ENCODE results near the gene ZNF524. TPM values are rescaled to one million over a fixed set of nuclear protein-coding genes. Genes with fewer than 3 reads are reported as not detected.

The ZNF524 gene, protein sequence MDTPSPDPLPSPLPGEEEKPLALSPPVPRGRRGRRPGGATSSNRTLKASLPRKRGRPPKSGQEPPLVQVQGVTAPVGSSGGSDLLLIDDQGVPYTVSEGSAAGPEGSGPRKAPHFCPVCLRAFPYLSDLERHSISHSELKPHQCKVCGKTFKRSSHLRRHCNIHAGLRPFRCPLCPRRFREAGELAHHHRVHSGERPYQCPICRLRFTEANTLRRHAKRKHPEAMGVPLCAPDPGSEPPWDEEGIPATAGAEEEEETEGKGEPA
- 18.9 TPM for polyA plus RNA-seq
- long read RNA-seq, donor 1, transcript ZNF524-201 (2 exons, 1,102 nt) = major isoform, 12 of 16 reads
- long read RNA-seq, donor 1, partial matches to known transcripts = 0 of 16 reads
- long read RNA-seq, donor 1, other reads (novel, unspliced or antisense) = 0 of 16 reads
- long read RNA-seq, donor 2, transcript ZNF524-201 (2 exons, 1,102 nt) = major isoform, 17 of 27 reads
- long read RNA-seq, donor 2, transcript ZNF524-203 (1 exons, 1,260 nt) = minor isoform, 10 of 27 reads
- long read RNA-seq, donor 2, partial matches to known transcripts = 0 of 27 reads
- long read RNA-seq, donor 2, other reads (novel, unspliced or antisense) = 0 of 27 reads
- long read RNA-seq, donor 3, transcript ZNF524-201 (2 exons, 1,102 nt) = major isoform, 24 of 32 reads
- long read RNA-seq, donor 3, transcript ZNF524-203 (1 exons, 1,260 nt) = minor isoform, 8 of 32 reads
- long read RNA-seq, donor 3, partial matches to known transcripts = 0 of 32 reads
- long read RNA-seq, donor 3, other reads (novel, unspliced or antisense) = 0 of 32 reads
- long read RNA-seq, donor 4, partial matches to known transcripts = 0 of 3 reads
- long read RNA-seq, donor 4, other reads (novel, unspliced or antisense) = 0 of 3 reads
- long read RNA-seq, donor 5, transcript ZNF524-201 (2 exons, 1,102 nt) = major isoform, 6 of 12 reads
- long read RNA-seq, donor 5, transcript ZNF524-203 (1 exons, 1,260 nt) = major isoform, 6 of 12 reads
- long read RNA-seq, donor 5, partial matches to known transcripts = 0 of 12 reads
- long read RNA-seq, donor 5, other reads (novel, unspliced or antisense) = 0 of 12 reads
- long read RNA-seq, donor 6, transcript ZNF524-203 (1 exons, 1,260 nt) = minor isoform, 9 of 23 reads
- long read RNA-seq, donor 6, transcript ZNF524-201 (2 exons, 1,102 nt) = major isoform, 14 of 23 reads
- long read RNA-seq, donor 6, partial matches to known transcripts = 0 of 23 reads
- long read RNA-seq, donor 6, other reads (novel, unspliced or antisense) = 0 of 23 reads
- long read RNA-seq, donor 7, transcript ZNF524-201 (2 exons, 1,102 nt) = major isoform, 7 of 11 reads
- long read RNA-seq, donor 7, partial matches to known transcripts = 0 of 11 reads
- long read RNA-seq, donor 7, other reads (novel, unspliced or antisense) = 0 of 11 reads
- long read RNA-seq, donor 8, transcript ZNF524-201 (2 exons, 1,102 nt) = major isoform, 25 of 35 reads
- long read RNA-seq, donor 8, transcript ZNF524-203 (1 exons, 1,260 nt) = minor isoform, 10 of 35 reads
- long read RNA-seq, donor 8, partial matches to known transcripts = 0 of 35 reads
- long read RNA-seq, donor 8, other reads (novel, unspliced or antisense) = 0 of 35 reads
- long read RNA-seq, donor 9, transcript ZNF524-201 (2 exons, 1,102 nt) = major isoform, 16 of 26 reads
- long read RNA-seq, donor 9, transcript ZNF524-203 (1 exons, 1,260 nt) = minor isoform, 10 of 26 reads
- long read RNA-seq, donor 9, partial matches to known transcripts = 0 of 26 reads
- long read RNA-seq, donor 9, other reads (novel, unspliced or antisense) = 0 of 26 reads
- long read RNA-seq, donor 10, transcript ZNF524-201 (2 exons, 1,102 nt) = major isoform, 32 of 38 reads
- long read RNA-seq, donor 10, transcript ZNF524-203 (1 exons, 1,260 nt) = minor isoform, 6 of 38 reads
- long read RNA-seq, donor 10, partial matches to known transcripts = 0 of 38 reads
- long read RNA-seq, donor 10, other reads (novel, unspliced or antisense) = 0 of 38 reads
- long read RNA-seq, donor 11, transcript ZNF524-201 (2 exons, 1,102 nt) = major isoform, 16 of 25 reads
- long read RNA-seq, donor 11, transcript ZNF524-203 (1 exons, 1,260 nt) = minor isoform, 9 of 25 reads
- long read RNA-seq, donor 11, partial matches to known transcripts = 0 of 25 reads
- long read RNA-seq, donor 11, other reads (novel, unspliced or antisense) = 0 of 25 reads

DNA sequence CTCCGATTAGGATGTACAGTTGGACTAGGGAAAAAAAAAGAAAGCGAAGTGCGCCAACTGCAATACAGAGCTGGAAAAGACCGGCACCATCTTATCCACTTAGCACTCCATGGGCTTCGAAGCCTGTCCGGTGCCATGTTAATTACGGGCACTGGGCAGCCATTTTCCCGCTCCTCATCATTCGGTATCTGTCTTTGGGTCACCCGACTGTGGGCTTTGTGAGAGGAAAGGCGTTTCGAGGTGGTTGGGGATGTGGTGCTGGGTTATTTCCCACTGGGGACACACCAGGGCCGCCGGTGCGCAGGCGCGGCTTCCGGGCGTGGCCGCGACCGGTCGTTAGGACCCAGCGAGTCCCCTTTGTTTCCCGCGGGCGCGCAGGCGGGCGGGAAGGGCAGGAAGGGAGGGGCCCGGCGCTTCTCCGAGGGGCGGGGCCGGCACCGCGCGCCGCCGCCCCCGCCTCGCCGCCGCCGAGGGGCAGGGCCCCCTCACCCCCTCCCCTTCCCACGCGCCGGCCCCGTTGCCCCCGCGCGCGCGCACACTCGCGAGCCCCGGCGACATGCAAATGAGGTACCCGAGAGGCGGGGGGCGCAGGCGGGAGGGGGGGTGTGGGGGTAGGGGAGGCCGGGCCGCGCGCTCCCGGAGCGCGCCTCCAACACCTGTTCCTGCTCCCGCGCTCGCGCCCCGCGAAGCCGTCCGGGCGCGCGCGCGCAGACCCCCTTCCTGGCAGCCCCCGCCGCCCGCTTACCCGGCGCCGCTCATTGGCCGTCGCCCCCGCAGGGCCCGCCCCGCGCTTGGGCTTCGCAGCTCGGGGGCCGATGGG lies at the start of gene ZNF524:
TSS of gene ZNF524 (plus strand) at position 447 of the 820 bp plus-strand sequence. CDS start 1,825 bp downstream, outside the sequence.
- H3K27ac ChIP-seq (ENCODE audit: low read length) = peak within 1 kb of the TSS; percentile 91
- no peaks in the 10 kb centered on the region for H3K27me3 ChIP-seq (ENCODE audit: control insufficient read depth, insufficient read depth, low read length)
- WGBS (ENCODE audit: insufficient coverage, low lambda C conversion rate) = no CpG with 5 or more reads among the region's 97 CpGs
- peaks cover 9% of the 10 kb centered on the region for H3K4me1 ChIP-seq (ENCODE audit: control insufficient read depth, insufficient read depth, low read length)
- peak; percentile 78 to 99 for DNase-seq
- H3K9me3 ChIP-seq (ENCODE audit: control insufficient read depth, low read depth, low read length) = peaks cover 7% of the 10 kb centered on the region
- H3K4me3 ChIP-seq (ENCODE audit: low read length) = peak within 1 kb of the TSS; percentile 74
- H3K36me3 ChIP-seq (ENCODE audit: control insufficient read depth, insufficient read depth, low read length) = peaks cover 20% of the 10 kb centered on the region

DNA sequence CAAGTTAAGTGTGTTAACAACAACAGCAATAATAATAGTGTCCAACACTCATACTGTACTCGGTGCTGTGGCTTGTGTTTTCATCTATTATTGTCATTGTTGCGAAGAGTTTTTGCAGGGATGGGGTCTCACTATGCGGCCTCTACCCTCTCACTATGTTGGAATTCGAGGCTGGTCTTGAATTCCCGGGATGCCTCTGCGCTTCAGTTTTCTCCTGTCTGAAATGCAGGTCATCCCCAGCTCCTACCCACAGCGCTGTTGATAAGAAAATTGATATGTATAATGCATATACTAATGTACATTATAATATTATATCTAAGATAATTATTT lies 49.8 kb upstream of the ZNF524 start:
- Histone ChIP-seq H3K27ac (ENCODE audit: low read length) (no peak overlapping the region), H3K36me3 (ENCODE audit: control insufficient read depth, insufficient read depth, low read length) (no peaks in the 10 kb centered on the region), H3K4me1 (ENCODE audit: control insufficient read depth, insufficient read depth, low read length) (peaks cover 10% of the 10 kb centered on the region), H3K27me3 (ENCODE audit: control insufficient read depth, insufficient read depth, low read length) (peaks cover 22% of the 10 kb centered on the region), H3K9me3 (ENCODE audit: control insufficient read depth, low read depth, low read length) (no peaks in the 10 kb centered on the region), H3K4me3 (ENCODE audit: low read length) (peak overlapping the region; percentile 23)
- WGBS (ENCODE audit: insufficient coverage, low lambda C conversion rate) = no CpG with 5 or more reads among the region's 7 CpGs
- no peak for DNase-seq

DNA sequence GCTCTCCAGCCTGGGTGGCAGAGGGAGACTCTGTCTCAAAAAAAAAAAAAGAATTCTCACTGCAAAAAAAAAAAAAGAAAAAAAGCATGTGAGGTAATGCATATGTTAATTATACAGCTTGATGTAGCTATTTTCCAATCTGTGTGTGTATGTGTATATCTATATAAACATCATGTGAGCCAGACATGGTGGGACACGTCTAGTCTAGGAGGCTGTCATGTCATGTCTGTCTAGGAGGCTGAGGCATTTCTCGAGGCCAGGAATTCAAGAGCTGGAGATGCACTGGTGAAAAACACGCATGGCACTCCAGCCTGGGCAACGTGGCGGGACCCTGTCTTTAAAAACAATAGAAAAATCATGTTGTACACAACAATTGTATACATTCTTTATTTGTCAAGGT lies 47.9 kb upstream of the ZNF524 start:
- Histone ChIP-seq H3K9me3 (ENCODE audit: control insufficient read depth, low read depth, low read length) (no peaks in the 10 kb centered on the region), H3K27ac (ENCODE audit: low read length) (no peak overlapping the region), H3K4me3 (ENCODE audit: low read length) (no peak overlapping the region), H3K36me3 (ENCODE audit: control insufficient read depth, insufficient read depth, low read length) (no peaks in the 10 kb centered on the region), H3K27me3 (ENCODE audit: control insufficient read depth, insufficient read depth, low read length) (peaks cover 22% of the 10 kb centered on the region), H3K4me1 (ENCODE audit: control insufficient read depth, insufficient read depth, low read length) (peaks cover 10% of the 10 kb centered on the region)
- DNase-seq = no peak
- no CpG with 5 or more reads among the region's 5 CpGs for WGBS (ENCODE audit: insufficient coverage, low lambda C conversion rate)

DNA sequence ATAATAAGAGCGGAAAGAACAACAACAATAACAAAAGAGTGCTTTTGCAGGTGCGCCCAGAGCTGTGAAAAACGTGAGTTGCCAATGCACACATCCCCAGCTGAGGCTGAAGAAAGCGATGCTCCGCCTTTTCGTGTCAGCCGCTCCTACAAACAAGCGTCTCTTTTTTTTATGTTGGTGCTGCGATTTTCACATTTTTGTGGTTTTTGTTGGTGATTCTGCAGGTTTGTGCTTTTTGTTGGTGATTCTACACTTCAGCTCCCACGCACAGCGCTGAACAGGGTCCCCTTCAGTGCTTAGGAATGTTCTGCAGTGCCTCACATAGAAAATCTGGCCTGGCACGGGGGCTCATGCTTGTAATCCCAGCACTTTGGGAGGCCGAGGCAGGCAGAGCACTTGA lies 47.5 kb upstream of the ZNF524 start:
- WGBS (ENCODE audit: insufficient coverage, low lambda C conversion rate) = 74% methylated on average over 3 of the region's 13 CpGs
- peaks cover 22% of the 10 kb centered on the region for H3K27me3 ChIP-seq (ENCODE audit: control insufficient read depth, insufficient read depth, low read length)

DNA sequence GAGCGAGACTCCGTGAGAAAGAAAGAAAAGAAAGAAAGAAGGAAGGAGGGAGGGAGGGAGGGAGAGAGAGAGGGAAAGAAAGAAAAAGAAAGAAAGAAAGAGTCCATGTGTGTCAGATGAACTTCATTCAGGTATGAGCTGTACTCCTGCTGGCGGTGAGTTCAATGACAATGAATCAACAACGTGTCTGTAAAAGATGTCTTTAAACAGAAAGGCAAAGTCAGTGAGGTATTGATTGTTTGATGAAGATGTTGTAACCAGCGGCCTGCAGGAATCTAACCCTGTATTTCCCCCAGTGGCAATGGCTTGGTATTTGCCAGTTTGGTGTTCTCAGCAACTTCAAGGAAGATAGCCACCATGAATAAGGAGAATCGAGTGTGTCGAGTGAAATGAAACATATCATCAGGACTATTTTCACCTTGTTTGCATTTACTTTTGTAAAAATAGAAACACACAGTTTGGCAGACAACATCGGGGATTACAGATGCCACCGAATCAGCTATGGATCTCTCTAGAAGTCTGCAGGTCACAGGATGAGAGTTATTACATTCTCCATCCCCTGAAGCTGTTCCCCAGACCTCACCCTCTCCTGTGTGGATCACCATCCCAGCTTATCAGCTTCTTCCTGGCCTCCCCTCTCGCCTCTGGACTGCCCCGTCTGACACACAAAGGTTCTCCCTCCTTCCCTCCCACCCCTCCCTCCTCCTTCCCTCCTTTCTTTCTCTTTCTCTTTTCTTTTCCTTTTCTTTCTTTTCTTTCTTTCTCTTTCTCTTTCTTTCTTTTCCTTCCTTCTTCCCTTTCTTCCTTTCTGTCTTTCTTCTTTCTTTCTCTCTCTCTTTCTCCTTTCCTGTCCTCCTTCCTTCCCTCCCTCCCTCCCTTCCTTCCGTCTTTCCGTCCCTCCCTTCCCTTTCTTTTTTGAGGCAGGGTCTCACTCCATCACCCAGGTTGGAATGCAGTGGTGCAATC lies 46.6 kb upstream of the ZNF524 start:
- no peaks in the 10 kb centered on the region for H3K9me3 ChIP-seq (ENCODE audit: control insufficient read depth, low read depth, low read length)
- H3K36me3 ChIP-seq (ENCODE audit: control insufficient read depth, insufficient read depth, low read length) = no peaks in the 10 kb centered on the region
- no peak for DNase-seq
- H3K4me3 ChIP-seq (ENCODE audit: low read length) = no peak overlapping the region
- H3K27ac ChIP-seq (ENCODE audit: low read length) = no peak overlapping the region
- peaks cover 10% of the 10 kb centered on the region for H3K4me1 ChIP-seq (ENCODE audit: control insufficient read depth, insufficient read depth, low read length)
- H3K27me3 ChIP-seq (ENCODE audit: control insufficient read depth, insufficient read depth, low read length) = peaks cover 22% of the 10 kb centered on the region
- 32% methylated on average over 6 of the region's 13 CpGs for WGBS (ENCODE audit: insufficient coverage, low lambda C conversion rate)

More for the DNA sequence above, 47.5 kb upstream of the ZNF524 start:
- Histone ChIP-seq H3K36me3 (ENCODE audit: control insufficient read depth, insufficient read depth, low read length) (no peaks in the 10 kb centered on the region), H3K4me3 (ENCODE audit: low read length) (no peak overlapping the region), H3K9me3 (ENCODE audit: control insufficient read depth, low read depth, low read length) (no peaks in the 10 kb centered on the region), H3K4me1 (ENCODE audit: control insufficient read depth, insufficient read depth, low read length) (peaks cover 10% of the 10 kb centered on the region), H3K27ac (ENCODE audit: low read length) (no peak overlapping the region)
- DNase-seq = no peak

DNA sequence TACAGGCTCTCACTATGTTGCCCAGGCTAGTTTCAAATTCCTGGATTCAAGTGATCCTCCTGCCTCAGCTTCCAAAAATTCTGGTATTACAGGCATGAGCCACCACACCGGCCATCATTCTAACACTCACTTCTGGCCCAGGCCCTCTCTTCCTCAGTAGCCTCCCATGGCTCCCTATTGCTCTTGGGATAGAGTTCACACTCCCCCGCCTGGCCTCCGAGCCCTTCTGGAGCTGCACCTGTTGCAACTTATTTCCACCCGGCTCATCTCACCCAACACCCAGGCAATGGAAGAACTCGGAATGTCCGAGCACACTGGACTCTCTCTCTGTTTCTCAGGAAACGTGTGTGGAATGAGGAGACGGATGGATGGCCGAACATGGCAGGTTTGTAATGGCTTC lies 45.8 kb upstream of the ZNF524 start:
- no peak overlapping the region for H3K4me3 ChIP-seq (ENCODE audit: low read length)
- H3K36me3 ChIP-seq (ENCODE audit: control insufficient read depth, insufficient read depth, low read length) = no peaks in the 10 kb centered on the region
- no peak for DNase-seq
- no CpG with 5 or more reads among the region's 9 CpGs for WGBS (ENCODE audit: insufficient coverage, low lambda C conversion rate)
- H3K9me3 ChIP-seq (ENCODE audit: control insufficient read depth, low read depth, low read length) = no peaks in the 10 kb centered on the region
- peaks cover 10% of the 10 kb centered on the region for H3K4me1 ChIP-seq (ENCODE audit: control insufficient read depth, insufficient read depth, low read length)
- H3K27me3 ChIP-seq (ENCODE audit: control insufficient read depth, insufficient read depth, low read length) = peaks cover 22% of the 10 kb centered on the region
- no peak overlapping the region for H3K27ac ChIP-seq (ENCODE audit: low read length)

DNA sequence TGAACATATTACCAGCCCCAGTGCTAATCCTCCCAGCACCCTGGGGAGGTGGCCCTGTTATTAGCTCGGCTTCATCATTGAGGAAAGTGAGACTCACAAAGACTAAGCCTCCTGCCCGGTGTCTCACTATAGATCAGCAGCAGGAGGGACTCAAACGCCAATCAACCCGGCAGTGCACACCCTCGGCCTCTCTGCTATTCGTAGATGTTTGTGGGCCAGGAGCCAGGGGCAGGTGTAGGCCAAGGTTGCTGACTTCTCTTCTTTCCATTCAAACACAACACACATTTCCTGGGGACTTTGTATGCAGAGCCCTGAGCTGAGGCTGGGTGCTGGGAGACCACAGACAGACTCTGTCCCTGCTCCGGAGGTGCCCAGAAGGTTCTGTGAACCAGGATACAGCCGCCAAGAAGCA lies 45.3 kb upstream of the ZNF524 start:
- no CpG with 5 or more reads among the region's 8 CpGs for WGBS (ENCODE audit: insufficient coverage, low lambda C conversion rate)

DNA sequence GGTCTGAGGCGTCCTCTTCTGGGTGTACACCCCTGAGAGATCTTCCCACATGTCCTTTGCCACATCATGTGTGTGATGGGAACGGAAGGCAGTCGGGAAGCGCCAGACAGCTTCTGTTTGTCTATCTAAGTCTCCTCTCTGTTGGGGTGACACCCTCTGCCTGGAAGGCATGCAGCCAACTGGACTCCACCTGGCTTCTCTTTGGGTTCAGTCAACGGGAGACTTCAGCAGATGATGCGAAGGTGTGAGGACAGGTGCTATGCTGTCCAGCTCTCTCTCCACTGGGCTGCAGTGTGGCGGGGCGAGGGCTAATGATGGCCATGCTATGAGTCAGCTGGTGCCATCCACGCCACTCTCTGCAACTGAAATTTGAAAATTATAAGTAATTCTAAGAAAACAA lies 40.4 kb upstream of the ZNF524 start:
- peaks cover 18% of the 10 kb centered on the region for H3K4me1 ChIP-seq (ENCODE audit: control insufficient read depth, insufficient read depth, low read length)

More for the DNA sequence above, 45.3 kb upstream of the ZNF524 start:
- Histone ChIP-seq H3K36me3 (ENCODE audit: control insufficient read depth, insufficient read depth, low read length) (no peaks in the 10 kb centered on the region), H3K27me3 (ENCODE audit: control insufficient read depth, insufficient read depth, low read length) (peaks cover 21% of the 10 kb centered on the region), H3K4me3 (ENCODE audit: low read length) (no peak overlapping the region), H3K9me3 (ENCODE audit: control insufficient read depth, low read depth, low read length) (no peaks in the 10 kb centered on the region), H3K4me1 (ENCODE audit: control insufficient read depth, insufficient read depth, low read length) (peaks cover 6% of the 10 kb centered on the region), H3K27ac (ENCODE audit: low read length) (no peak overlapping the region)
- no peak for DNase-seq

More for the DNA sequence above, 40.4 kb upstream of the ZNF524 start:
- Histone ChIP-seq H3K9me3 (ENCODE audit: control insufficient read depth, low read depth, low read length) (peaks cover 4% of the 10 kb centered on the region), H3K36me3 (ENCODE audit: control insufficient read depth, insufficient read depth, low read length) (no peaks in the 10 kb centered on the region), H3K27me3 (ENCODE audit: control insufficient read depth, insufficient read depth, low read length) (peaks cover 4% of the 10 kb centered on the region), H3K27ac (ENCODE audit: low read length) (no peak overlapping the region), H3K4me3 (ENCODE audit: low read length) (no peak overlapping the region)
- WGBS (ENCODE audit: insufficient coverage, low lambda C conversion rate) = no CpG with 5 or more reads among the region's 9 CpGs
- DNase-seq = no peak
